NK-92 treated with Interleukin-12 subunit alpha and Interleukin-12 subunit beta, amount 100 ng/mL, for 24 hours (cell line): Measurements from ENCODE around the gene RPL36A.
A peak's percentile ranks its signal among the peaks of the same experiment; 100 is the strongest.

Experiments used
- DNase-seq: peaks from one replicate; lab custom pipeline; 2025; lab: John Stamatoyannopoulos, UW

RPL36A gene

GRCh38 chrX:101390664-101391525, at the start of gene RPL36A:
Gene RPL36A (plus strand): TSS chrX:101391011. CDS start chrX:101391044, 33 bp downstream.
- peak; percentile 78 for DNase-seq

DNA sequence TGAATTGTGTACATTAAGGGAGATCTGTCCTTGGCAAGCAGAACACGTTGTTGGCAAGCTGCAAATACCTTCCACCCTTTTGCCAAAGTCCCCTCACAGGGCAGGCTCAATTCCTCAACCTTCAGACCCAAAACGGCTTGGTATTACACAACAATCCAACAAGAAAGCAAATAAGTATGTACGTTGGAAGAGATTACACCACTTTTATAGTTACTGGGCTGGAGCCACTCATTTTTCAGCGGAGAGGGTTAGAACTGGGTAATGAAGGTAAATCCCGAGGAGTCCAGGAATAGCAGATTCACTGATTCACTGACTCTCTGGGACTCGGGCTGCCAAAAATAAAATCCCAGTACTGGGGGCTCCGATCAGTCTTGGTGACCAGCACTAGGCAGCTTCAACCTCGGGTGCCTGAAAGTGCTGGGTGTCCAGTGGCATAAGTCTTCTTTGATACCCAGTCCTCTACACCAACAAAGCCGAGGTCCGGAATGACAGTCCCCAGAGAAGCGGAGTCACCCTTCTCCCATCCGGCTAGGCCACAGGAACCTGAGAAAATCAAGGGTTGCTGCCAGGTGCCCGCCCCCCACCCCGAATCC, 42.9 kb upstream of the RPL36A start:
- DNase-seq = no peak

- peak; percentile 72 for DNase-seq
Observed at GRCh38 chrX:101348452-101349192, 42.2 kb upstream of the RPL36A start, which contains the start of gene TIMM8A. Gene TIMM8A (minus strand): TSS chrX:101348742. CDS start chrX:101348664, 78 bp downstream.

- DNase-seq = no peak
Observed at GRCh38 chrX:101349193-101349562, 41.6 kb upstream of the RPL36A start.

- DNase-seq = no peak
Observed at GRCh38 chrX:101357166-101357795, 33.5 kb upstream of the RPL36A start.

DNA sequence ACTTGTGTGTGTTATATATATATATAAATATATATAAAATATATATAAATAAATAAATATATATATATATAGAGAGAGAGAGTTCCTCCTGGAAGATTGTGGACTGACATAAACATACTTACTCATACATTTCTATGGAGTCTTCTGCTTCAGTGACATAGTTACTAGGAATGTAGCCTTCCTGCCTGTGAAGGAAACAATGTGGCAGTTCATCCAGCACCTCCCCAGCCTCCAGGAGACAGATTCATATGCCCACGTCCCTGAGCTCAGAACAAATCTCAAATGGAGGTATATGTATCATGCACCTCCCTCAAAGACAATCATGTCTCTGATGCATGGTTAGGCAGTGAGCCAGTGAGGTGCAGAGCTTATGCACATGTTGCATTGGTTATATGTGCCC, 30.8 kb upstream of the RPL36A start:
- no peak for DNase-seq

DNA sequence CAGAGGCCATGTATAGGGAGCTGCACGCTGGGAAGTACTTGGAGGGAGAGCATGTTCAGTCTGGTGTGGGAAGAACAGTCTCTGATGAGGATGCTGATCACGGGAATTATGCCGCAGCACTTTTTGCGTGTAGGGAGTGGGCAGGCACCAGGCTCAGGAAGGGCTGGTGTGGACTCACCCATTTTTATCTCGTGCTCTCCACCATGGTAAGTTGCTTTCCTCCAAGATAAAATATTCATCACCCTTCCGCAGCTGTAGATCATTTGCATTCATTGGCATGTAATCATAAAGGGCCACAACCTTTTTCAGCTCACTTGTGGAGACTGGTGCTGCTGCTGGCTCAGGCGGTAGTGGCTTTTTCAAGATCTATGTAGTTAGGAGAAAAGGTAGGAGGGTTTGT, 30.4 kb upstream of the RPL36A start:
- DNase-seq = no peak

DNA sequence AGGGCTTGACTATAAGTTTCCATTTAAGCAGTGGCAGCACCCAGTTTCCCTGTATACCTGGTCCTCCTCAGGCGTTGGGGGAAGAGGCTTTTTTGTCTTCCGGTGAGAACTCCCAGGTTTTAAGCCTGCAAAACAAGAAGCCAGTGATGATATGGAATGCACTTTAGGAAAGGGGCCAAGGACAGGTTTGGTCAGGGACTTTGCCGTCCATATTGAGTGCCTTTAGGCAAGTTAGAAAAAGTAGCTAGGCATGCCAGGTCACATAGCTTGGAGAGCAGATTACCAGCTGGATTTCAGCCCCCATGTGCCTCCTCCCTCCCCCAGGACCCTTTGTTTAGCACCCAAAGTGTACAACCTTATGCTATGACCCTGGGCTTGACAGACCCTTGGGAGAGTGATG, 28.7 kb upstream of the RPL36A start:
- no peak for DNase-seq

GRCh38 chrX:101362757-101363156, 28.1 kb upstream of the RPL36A start:
- DNase-seq = no peak

DNA sequence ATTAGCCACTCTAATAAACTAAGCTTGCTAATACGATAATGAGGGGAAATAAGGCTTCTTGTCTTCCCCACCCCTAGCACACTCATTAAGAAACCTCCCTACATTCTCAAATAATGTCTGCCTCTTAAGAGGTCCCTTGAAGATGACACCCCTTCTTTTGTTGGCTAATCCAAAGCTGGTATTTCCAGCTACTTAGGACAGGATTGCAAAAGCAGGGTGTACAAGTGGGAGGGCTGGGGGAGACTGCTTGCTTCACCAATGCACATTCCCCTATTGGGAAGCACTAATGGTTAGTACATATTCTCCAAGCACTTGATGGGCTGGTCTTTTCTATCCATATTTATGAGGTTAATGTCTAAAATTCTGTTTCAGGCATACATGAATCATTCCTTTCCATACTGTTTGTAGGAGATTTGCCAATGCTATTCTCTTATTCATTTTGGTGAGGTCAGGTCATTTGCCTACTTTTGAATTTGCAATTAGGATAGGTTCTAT, 25.5 kb upstream of the RPL36A start:
- DNase-seq = no peak

DNA sequence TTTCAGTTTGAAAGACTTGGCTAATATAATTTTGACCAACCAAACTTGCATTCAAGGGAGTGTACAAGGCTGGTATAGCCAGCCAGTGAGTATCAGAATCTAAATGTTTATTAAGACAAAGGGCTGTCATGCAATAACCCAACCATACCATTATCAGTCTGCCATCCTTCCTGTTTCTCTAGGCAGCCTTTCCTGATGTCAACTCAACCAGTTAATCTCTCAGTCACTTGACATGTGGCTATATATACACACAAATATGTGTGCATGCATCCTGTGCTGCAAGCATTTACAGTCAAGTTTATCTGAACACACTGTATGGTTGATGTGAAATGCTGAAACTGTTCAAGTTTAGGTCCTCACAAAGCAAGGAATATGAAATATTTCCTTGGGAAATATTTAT, 22.0 kb upstream of the RPL36A start:
- no peak for DNase-seq

GRCh38 chrX:101369687-101370086, 21.1 kb upstream of the RPL36A start:
- DNase-seq = no peak

DNA sequence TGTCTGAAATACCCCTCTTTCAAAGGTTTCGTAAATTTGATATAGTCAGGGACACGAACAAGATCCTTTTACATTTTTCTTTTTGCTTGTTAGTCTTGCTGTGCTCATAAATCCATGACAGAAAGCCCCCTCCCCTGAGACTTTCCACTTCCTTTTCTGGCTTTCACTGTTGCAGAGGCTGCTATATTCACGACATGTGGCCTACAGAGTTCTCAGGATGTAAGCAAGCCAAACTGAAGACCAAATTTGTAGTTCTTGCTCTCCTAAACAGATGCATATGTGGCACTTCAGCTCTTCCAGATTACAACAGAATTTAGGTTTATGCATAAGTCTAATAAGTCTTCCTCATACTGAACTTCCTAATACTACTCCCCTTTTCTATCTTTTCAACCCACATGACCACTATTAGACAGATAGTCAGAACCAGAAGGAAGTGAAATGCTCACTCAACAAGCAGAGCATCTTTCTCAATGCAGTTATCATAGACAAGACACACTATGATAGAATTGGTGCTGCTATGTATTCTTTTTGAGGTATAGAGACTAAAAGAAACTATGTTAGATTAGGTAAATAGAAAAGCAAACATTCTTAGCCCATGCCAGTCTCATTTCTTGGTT, 19.8 kb upstream of the RPL36A start:
- no peak for DNase-seq

DNA sequence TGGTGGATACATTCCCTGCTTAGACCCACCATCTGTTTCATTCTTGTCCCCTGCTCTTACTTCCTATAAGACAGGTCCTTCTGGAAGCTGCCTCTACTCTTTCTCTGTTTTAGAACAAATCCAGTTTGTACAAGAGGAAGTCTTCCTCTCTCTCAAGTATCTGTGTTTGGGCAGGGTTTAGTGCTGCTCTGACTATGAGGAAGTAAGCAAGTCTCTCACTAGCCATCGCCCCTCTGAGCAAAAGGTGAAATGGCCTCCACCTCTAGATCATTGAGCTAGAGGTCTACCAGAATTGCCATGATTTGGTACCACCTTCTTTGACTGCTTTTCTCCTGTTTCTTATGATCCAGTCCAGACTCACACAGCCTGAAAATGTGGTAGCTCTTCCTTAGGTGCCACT, 13.3 kb upstream of the RPL36A start:
- DNase-seq = no peak

GRCh38 chrX:101383679-101384205, 7.1 kb upstream of the RPL36A start:
- DNase-seq = no peak

- DNase-seq = no peak
Observed at GRCh38 chrX:101385026-101385684, 5.7 kb upstream of the RPL36A start.

DNA sequence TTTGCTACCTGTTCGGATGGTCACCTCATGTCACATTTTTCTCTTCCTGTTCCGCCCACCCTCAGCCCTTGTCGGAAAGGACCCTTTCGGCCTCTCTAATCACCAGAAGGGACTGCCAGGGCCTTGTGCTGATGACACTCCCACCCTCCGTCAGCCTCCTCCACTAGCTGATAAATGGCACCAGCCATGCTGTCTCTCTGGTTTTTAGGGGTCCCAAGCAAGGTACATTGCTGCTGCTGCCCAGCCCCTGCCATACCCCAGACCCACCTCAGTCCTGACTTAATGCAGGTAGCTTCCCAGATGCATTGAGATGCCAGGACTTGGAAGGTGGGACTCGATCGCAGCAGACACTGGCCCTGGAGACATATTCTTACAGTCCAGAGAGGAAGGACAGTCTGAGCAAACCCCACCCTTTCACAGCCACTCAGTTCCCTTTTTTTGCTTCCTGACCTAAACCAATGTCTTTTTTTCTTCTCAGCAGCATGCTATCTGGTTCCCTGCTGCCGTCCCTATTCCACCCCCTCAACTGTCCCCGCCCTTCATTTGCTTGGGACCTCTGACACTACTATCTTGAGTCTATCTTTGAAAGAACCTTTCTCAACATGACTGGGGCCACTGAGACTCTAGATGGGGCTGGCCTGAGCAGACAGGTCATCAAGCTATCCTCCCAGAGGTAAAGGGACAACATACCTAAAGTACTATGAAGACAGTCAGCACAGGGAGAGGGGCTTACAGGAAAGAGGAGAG, 4.8 kb upstream of the RPL36A start, which contains the start of gene BTK:
TSS of gene BTK (minus strand) at position 397 of the 747 bp plus-strand sequence. CDS start 10,907 bp downstream, outside the sequence.
- no peak for DNase-seq

DNA sequence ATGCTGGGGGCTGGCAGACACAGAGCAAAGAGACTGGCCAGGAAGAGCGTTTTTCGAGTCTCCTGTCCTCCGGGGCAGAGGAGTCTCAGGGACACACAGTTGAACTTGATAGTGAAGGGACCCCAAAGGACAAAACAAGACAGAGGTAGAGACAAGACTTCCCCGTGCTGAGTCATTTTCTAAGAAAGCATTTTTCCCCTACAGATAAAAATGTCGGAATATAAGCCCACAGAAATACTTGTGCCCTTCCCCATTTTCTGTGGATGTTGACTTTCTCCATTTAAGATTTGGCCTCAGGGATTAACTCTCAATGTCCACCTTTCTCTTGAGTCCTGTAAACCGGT, 4.3 kb upstream of the RPL36A start:
- DNase-seq = no peak

DNA sequence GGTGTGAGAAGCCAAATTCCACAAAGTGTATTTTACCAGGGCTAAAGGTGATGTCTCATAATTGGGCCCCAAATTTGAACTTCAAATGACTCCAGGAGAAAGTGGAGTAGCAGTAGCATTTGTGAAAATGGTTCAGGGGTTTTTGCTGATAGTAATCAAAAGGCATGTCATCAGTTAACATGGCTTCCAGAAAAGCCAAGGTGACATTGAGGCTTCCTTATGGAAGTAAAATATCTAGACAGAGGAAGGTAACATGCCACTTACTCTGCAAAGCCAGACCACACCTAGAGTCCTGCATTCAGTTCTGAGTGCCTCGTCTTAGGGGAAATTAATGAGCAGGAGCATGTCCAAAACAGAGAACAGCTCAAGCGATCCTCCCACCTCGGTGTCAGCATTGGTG, 2.2 kb upstream of the RPL36A start:
- DNase-seq = no peak

DNA sequence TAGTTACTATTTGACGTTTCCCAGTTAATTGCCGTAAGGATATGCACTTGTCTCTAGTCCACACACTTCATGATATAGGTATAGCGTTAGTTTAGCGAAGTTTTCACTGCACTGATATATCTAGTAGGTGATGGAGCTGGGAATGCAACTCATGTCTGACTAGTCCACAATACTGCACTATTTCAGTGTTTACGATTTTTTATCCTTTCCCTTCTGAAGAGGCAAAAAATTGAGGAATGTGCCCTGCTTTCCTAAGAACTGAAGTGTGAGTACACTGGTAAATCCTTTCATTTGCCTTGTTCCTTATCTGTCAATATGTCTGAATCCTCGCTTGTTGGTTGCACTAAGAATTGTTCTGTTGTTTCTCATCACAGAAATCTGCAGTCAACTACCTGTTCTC, 1.0 kb downstream of the RPL36A start:
- no peak for DNase-seq
